A673 (cell line): ENCODE data around the gene EGFR.

Experiments
- EZH2 ChIP-seq: fragments of 200-600 bp; sonication (generic); IDR thresholded peaks from 2 replicates; pipeline ENCODE4 v1.6.1; 2017; ENCODE audit warnings: borderline replicate concordance, low read depth, mild to moderate bottlenecking, mixed read lengths, antibody characterized with exemption, low read length; ENCODE audit not compliant: poor library complexity, severe bottlenecking
- TF ChIP-seq, protein P1 (sequence below): fragments of 300-800, 200-600 bp; sonication (generic); conservative IDR thresholded peaks from 2 replicates; pipeline ENCODE4 v1.5.1; 2017; ENCODE audit warnings: low read depth, mild to moderate bottlenecking, antibody characterized with exemption, low read length, moderate library complexity, mixed read lengths

DNA sequence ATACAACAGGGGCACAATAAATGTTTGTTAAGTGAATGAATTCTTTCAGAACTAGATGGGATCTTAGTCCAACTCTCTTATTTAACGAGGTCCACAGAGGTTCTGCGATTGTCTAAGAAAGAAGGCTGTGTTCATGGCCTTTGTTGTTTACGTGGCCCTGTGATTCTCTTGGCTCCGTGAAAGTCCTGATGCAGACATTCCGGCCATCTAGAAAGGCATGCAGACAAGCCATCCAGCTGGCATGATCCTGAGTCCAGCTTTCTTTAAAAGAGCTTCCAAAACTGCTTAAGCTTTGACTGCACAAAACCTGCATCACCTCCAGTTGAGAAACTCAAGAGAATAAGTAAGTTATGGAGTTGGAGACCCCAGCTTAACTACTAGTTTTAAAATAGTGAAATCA lies 26.0 kb downstream of the EGFR start:
- TF ChIP-seq, protein P1, sequence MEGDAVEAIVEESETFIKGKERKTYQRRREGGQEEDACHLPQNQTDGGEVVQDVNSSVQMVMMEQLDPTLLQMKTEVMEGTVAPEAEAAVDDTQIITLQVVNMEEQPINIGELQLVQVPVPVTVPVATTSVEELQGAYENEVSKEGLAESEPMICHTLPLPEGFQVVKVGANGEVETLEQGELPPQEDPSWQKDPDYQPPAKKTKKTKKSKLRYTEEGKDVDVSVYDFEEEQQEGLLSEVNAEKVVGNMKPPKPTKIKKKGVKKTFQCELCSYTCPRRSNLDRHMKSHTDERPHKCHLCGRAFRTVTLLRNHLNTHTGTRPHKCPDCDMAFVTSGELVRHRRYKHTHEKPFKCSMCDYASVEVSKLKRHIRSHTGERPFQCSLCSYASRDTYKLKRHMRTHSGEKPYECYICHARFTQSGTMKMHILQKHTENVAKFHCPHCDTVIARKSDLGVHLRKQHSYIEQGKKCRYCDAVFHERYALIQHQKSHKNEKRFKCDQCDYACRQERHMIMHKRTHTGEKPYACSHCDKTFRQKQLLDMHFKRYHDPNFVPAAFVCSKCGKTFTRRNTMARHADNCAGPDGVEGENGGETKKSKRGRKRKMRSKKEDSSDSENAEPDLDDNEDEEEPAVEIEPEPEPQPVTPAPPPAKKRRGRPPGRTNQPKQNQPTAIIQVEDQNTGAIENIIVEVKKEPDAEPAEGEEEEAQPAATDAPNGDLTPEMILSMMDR, result no peak
- TF ChIP-seq EZH2, result no peak
